NCI-H1048 (cell line): Measurements from ENCODE around the gene SULT4A1.
"Not testable (repeated sequence)": the region's sequence is repeated elsewhere in the genome, so short reads cannot be mapped to it uniquely, and the experiment has no call there.

Source experiments
- DNase-seq: peaks from one replicate; lab custom pipeline; 2025; lab: John Stamatoyannopoulos, UW

Gene SULT4A1

DNA sequence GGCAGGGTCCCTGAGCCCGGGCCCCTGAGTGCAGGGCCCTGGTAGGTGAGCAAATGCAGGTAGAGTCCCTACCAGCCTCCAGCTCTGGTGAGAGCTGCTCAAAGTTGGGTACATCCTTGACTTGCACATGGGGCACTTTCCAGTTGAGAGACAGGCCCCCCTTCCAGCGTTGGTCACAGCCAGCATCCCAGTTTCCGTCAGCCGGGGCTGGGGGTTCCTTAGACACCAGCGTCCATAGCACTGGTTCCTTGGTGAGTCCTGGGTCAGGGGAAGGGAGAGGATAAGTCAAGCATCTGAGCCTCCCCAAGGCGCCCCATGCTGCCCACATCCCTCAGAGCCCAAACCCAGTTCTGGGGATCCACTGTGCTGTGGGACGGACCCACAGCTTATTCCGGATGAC, 23.9 kb upstream of the SULT4A1 start:
- no peak for DNase-seq

DNA sequence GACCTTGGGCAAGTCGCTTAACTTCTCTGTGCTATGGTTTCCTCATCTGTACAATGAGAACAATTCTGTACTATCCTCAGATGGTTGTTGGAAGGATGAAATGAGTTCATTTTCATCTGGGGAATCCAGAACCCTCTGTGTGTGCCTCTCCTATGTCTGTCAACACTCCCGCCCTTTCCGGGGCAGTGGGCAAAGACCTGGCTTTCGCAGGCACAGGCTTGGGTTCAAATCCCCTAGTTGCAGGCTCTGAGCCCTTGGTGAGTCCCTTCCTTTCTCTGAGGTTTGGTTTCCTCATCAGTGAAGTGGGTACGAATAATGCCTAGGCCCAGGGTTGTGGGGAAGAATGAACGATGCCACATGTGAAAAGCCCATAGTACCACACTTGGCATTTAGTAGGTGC, 23.5 kb upstream of the SULT4A1 start:
- no peak for DNase-seq

DNA sequence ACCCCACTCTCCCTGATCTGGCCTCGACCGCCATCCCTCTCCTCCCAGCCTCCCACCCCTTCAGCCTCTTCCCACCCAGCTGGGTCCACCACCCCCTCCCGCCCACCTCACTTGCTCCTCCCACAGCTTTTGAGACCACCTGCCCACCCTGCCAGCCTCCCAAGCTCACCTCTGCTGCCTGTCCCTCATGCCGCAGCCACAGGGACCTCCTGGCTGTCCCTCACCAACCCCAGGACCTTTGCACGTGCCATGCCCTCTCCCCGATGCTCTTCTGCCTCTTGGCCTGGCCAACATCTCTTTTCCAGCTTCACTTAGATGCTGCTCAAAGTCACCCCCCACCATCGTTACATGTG, 23.0 kb upstream of the SULT4A1 start:
- DNase-seq: no peak

DNA sequence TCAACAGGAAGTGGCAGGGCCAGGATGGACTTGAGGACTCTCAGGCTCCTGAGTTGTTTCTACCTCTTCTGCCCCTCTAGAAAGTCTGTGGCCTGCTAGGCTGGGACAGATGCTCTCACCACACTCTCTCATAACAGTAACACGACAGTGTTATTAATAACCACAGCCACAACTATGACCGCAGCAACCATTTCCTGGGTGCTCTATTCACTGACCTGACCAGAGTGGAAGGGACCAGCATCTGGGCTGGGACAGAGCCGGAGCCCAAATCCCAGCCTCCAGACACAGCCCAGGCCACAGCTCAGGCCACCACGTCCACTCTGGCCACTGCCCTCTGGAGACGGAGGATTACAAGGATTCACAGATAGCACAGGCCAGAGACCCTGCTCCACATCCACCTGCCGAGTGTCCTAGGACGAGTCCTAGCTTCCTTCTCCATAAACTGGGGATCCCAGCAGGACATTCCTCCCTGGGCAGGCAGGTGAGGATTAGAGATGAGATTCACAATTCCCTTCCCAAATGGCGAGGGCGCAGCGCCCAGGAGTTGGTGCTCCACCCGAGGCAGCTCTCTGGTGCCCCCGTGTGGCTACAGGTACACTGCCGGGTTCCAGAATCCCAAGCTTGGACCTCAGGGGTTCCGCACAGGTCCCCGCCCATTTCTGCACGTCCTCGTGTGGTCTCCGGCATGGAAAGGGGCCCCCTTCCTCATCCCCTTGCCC, 22.4 kb upstream of the SULT4A1 start:
- peak; percentile 4 for DNase-seq

DNA sequence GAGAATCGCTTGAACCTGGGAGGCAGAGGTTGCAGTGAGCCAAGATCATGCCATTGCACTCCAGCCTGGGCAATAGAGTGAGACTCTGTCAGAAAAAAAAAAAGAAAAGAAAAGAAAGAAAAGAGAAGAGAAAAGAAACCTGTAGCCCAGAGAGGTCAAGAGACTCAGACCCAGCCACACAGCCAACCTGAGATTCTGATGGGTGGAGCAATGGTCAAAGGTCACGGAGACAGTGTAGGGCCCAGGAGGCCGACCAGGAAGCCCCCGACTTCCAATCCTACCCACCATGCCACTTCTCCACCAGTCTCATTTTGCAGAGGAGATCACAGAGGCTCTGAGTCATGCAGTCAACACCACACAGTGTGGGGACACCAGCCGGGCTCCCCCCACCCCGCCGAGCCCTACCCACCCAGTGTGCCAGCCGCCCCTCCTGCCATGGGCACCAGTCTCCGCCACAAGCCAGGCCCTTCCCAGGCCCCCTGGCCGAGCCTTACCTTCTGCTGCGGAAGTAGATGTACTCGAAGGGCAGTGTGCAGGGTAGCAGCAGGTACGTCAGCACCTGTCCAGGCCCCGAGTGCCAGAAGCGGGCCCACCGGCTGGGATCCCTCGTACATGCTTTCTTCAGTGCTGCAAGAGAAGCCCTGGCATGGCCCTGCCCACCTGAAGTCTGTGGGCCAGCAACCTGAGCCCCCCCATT, 21.6 kb upstream of the SULT4A1 start:
- DNase-seq: no peak

DNA sequence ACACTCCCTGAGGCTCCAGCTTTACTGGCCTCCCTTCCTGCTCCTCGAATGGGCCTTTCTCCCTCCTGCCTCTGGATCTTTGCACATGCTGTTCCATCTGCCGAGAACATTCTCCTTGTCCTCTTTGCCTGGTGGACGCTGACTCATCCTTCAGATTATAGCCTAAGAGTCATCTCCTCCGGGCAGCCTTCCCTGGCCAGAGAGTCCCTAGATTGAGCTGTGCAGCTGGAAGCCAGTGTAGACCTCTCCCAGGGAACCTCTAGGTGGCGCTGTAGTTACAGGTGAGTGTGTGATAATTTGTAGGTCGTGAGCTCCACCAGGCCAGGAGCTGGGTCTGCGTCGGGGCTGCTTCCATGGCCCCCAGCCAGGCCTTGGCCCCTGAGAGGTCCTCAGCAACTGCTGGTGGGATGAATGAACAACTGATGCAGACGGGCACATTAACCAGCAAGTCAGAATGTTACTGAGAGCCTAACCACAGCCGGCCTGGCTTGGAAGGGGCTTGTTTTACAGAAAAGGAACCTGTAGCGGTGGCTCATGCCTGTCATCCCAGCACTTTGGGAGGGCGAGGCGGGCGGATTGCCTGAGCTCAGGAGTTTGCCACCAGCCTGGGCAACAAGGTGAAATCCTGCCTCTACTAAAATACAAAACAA, 20.8 kb upstream of the SULT4A1 start:
- DNase-seq: no peak

DNA sequence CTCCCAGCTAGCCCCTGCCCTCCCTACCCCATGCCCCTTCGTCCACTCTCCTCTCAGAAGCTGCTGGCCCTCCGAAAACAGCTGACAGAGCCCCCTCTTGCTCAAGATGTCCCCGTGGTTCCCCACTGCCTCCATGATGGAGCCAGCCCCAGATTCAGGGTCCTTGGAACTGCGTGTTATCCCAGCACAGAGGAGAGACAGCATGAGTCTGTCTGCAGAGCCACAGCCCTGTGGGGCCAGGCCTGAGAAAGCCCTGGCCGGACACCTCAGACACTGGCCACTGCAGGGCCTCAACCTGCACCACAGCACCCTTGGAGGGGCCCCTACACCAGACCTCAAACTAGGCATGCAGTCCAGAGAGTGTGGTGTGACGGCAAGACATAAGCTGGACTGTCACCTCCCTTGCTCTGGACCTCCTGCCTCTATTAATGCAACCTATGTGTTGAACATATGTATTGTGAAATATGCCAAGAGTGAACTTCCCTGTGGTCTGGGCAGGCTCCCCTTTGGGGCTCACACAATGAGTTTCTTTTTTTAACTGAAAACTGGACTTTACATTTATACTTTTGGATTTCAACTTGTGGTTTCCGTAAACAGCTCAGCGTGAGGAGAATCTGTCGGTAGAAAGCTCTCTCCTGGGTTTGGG, 19.9 kb upstream of the SULT4A1 start:
- no peak for DNase-seq

DNA sequence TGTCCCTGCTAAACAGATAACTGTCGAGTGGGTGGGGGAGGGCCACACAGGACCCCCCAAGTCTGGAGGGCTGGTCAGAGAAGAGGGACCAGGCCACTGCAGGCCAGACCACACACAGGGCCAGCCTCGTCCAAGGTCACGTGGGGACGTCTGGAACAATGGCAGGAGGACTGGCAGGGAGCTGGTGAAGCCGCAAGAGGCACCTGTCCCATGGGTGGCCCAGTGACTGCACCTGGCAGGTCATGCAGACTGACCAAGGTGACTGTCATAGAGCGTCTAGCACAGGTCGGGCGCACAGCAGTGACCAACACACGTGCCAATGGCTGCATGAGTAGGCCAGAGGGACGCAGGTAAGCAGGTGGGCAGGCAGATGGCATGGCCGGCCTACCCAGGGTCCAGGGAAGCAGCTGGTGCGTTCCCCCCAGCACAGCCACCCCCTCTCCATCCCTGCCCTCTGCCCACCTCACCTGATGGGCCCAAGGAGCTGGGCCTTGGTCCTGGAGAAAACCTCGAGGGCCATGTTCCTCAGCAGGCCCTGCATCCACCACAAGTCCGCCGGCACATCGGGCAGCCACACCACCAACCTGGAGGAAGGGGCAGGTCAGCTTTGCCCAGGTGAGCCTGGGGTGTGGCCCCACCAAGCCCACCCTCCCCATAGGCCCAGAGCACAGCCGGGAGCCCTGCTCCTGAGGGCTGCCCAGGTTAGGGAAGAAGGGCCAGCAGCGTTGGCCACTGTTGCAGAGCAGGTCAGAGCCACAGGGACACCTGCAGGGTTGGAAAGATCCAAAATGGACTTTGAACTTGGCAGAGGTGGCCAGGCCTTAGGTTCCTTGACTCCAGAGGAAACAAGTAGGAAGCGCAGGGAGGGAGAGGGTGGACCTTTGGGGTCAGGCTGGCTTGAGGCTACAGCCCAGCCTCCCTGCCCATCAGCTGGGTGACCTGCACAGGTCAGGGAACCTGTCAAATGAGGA, 19.1 kb upstream of the SULT4A1 start:
- DNase-seq: no peak

DNA sequence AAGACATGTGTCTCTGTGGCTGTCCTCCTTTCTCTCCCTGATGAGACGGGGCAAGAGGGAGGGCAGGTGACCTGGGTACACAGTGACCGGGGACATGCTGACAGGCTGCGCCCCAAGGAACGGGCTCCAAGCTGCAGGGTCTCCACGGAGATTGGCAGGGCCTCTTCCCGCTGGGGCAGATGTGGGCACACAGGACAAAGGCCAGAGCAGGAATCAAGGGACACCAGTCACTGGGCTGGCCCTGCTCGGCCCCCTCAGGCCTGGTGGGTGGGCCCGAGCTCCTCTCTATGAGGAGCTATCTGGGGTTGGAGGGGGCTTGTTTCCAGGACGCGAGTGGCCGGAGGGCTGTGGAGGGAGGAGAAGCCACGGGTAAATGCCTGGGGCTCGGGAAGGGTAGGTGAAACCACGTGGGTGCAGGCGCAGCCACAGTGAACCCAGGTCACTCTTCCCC, 18.3 kb upstream of the SULT4A1 start:
- DNase-seq: no peak

DNA sequence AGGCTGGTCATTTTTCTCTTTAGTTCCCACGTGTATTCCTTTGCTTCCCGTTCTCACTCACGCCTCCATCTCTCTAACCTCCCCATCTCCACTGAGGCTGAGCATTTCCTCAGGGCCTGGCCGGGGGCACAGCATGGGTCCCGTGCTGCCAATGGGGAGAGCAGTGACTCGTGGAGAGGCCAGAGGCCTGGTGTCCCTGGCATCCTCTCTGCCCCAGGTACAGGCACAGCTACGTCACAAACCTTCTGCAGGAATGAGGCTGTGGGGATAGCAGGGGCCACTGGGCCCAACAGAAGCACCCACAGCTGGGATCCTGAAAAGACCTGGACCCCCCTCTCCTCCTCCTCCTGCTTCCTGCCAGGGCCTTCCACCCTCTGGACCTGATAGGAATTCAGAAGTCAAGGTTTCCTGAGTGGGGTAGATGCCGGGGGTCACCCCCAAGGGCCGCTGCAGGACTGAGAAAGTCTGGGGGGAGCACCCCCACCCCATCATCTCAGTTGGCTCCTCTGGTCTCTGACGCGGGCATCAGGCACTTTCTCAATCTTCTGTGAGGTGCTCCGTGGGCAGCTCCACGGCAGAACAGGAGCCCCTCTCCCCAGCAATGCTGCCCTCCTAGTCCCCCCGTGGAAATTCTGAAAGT, 17.7 kb upstream of the SULT4A1 start:
- DNase-seq: no peak

DNA sequence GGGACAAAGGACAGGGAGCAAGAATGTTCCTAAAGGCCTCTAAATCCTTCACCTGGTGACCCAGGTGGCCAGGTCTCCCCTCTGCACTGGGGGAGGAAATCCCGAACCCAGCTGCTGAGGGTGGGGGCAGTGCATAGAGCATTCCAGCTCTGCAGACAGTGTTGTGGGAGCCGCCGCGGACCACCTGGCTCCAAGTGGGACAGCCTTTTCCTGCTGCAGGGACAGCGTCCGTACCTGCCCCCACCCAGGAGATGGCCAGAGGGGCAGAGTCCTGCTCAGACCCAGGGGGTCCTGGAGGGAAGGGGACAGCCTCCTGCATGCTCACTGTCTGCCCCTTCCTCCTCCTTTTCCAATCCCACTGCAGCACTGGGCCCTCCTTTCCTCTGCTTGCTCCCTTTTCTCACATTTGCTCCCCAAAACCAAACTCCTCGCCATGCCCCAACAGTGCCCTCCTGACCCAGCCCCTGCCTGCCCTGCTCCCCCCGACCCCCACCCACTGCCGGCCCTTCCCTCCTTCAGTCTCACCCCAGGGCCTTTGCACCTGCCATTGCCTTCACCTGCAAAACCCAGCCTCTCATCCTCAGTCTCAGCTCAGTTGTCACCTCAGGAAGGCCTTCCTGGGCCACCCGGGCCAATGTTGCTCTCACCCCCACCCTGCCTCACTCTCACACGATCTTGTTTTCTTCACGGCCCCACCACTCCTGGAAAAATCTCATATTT, 16.7 kb upstream of the SULT4A1 start:
- no peak for DNase-seq

DNA sequence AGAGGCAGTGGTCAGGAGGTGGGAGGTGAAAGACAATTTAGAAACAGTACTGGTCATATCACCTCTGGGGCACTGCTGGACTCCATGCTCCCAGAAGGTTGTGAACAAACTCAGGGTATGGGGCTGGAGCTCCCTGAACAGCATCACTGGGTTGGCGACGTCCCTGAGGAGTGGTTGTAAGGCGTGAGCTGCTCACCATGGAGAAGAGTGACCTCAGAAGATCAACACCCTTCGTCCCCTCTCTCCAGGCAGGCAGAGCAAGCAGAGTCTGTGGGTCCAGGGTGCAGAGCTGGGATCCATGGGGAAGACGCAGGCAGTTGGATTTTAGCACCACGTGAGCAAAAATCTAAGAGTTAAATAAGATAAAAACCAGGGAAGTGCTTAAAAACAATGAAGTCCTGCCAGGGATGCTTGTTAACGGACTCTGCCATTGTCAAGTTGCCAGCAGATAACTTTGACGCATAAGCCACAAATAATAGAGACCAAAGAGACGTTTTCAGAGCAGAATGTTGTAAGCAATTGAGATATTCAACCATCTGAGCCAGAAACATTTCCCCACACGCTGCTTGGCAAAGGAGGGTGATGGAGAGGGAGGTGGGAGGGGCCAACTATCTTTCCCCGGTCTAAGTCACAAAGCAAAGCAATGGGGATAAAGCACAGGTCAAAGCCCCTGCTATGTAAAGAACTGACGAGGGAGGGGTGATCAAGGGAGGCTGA, 15.9 kb upstream of the SULT4A1 start:
- no peak for DNase-seq

DNA sequence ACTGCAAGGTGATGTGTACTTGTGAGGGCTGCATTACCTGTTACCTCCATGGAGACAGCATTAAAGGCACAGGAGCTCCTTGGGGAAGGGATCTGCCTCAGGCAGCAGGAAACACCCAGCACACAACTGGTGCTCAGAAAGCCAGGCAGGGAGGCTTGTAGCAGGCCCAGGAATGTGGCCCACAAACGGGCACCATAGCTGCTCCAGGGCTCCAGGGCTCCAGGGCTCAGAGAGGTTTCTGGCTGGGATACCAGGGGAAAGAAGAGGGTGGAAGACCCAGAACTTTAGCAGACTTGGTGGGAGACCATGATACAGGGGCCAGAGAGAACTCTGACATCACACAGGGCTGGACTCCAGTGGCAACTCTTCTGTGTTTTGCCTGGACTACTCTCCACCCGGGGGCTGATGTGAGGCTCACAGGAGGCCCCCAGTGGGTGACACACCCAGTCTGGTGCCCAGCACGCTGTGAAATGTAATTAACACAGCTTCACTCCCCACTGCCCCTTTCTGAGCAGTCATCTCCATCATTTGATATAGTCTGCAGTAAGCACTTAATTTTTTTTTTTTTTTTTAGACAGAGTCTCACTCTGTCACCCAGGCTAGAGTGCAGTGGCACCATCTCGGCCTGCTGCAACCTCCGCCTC, 14.7 kb upstream of the SULT4A1 start:
- DNase-seq: no peak

DNA sequence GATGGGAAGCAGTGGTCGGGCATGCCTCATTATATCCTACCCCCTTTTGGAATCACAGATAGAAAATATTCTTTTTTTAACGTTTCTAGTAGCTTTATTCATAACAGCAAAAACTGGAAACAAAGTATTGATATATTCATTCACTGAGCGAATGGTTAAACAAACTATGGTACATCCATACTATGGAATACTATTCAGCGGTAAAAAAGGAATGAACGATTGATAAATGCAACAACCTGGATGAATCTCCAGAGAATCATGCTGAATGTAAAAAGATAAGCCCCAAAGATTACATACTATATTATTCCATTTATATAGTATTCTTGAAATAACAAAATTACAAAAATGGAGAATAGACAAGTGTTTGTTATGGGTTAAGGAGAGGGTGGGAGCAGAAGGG, 7.5 kb upstream of the SULT4A1 start:
- no peak for DNase-seq

DNA sequence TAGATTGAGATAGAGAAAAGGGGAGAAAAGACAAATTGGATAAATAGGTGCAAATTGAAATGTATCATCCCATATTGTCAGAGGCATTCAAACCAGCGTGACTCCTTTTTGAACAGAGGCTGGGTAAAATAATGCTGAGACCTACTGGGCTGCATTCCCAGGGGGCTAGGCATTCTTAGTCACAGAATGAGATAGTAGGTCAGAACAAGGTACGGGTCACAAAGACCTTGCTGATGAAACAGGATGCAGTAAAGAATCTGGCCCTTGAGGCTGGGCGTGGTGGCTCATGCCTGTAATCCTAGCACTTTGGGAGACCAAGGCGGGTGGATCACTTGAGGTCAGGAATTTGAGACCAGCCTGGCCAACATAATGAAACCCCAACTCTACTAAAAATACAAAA, 6.7 kb upstream of the SULT4A1 start:
- DNase-seq: not testable (repeated sequence)

DNA sequence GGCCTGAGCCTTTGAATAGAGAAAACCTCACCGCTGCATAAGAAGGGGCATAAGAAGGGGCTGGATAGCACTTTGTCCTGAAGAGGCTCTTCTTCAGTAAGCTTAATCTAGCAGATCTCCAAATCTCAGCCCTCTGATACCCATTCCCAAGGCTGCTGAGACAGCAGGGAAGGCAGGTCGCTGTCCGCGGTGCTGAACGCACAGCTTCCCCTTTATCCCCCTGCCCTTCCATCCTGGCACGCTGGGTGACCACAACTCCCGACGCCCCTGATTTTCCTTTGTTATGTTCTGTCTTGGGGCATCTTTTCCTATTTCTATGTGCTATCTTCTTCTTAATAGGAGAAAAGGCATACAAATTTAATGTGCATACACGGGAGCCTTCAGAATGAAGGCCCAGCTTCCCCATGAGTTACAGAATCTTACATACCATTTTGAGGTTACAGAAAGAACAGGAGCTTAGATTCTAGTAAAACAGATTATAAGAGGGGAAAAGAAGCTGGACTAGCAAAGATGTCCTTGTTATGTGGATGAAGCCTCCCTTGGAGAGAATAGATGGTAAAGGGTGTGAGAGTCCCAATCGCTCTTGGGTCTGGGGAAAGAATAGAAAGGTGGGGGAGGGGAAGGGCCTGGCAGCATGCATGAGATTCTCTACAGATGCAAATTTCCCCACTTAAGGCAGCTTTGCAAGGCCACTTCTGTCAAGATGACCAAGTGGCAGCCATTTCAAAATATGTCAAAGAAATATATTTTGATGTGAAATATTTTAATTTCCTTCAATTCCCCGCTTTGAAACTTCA, 5.7 kb upstream of the SULT4A1 start:
- peak; percentile 32 for DNase-seq

DNA sequence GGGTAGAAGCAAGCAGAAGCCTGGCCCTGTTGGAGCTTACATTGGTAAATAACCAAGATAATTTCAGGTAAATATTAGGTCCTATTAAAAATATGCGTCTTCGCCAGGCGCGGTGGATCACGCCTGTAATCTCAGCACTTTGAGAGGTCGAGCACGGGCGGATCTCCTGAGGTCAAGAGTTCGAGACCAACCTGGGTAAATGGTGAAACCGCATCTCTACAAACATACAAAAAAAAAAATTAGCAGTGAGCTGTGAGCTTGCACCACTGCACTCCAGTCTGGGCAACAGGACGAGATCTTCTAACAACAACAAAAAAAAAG, 529 bp upstream of the SULT4A1 start:
- DNase-seq: no peak

DNA sequence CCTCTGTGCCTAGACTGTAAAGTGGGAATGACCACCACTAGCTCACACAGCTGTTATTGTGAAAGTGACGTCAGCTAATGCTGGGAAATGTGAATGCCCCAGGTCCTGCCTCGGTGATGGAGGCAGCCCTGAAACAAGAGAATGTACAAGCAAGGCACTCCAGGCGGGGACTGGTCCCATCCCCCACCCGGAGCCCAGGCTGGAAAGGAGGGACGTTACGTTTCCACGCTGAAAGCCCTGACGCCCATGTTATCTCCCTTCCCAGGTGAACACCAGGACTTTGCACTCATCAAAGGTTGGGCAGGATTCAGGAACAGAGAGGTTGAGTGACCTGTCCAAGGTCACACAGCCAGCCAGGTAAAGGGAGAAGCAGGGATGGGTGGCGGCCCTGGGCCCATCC, 784 bp downstream of the SULT4A1 start:
- DNase-seq: no peak

DNA sequence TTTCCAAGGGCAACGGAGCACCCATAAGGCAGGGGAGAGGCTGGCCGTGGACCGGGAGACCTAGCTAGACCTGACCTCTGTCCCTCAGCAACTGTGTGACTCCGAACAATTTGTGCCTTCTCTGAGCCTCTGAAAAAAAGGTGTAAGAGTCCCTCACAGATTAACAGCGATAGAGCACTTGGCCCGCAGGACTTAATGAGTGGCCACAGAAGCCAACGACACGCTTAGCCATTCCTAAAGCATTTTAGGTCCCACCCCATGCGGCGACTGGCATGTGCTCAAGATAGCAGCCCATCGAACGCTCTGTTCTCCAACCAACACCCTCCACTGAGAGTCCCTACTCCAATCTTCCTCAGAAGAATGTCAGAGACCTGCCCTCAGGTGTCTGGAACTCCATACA, 1.5 kb downstream of the SULT4A1 start:
- no peak for DNase-seq
